GM12878 (cell line): ENCODE results near the gene ANK3. TPM values are rescaled to one million over a fixed set of nuclear protein-coding genes. Genes with fewer than 3 reads are reported as not detected.

Source experiments
- ATAC-seq: fragments of 200-7000 bp; cut with Tn5 transposase; 3 replicates; pipeline ENCODE4 v1.9.1; 2020; ENCODE audit warnings: mild to moderate bottlenecking, moderate library complexity
- BruUV-seq: library from RNA; stranded (reverse); fragments of 400-500 nt; replicated peaks from 2 replicates; lab custom pipeline; 2021; lab: Mats Ljungman, UMichigan
- CTCF ChIA-PET: fragments of 300-600 bp; sonication (Branson Sonifier 250); formaldehyde crosslinking; extraction: SDS; loops from one replicate; lab custom pipeline; 2021; ENCODE audit warnings: inconsistent platforms; lab: Yijun Ruan, JAX
- POLR2A ChIA-PET: fragments of 350-600 bp; formaldehyde crosslinking; extraction: SDS; loops from one replicate; lab custom pipeline; 2021; ENCODE audit warnings: inconsistent platforms; lab: Charles Lee
- RAD21 ChIA-PET: fragments of 300-600 bp; sonication (Branson Sonifier 250); formaldehyde crosslinking; loops from one replicate; lab custom pipeline; 2023; ENCODE audit warnings: antibody characterized with exemption; ENCODE audit not compliant: unreplicated experiment; lab: Charles Lee
- SMC1A ChIA-PET: fragments of 300-600 bp; sonication (Branson Sonifier 250); formaldehyde crosslinking; loops from one replicate; lab custom pipeline; 2023; ENCODE audit not compliant: unreplicated experiment, uncharacterized antibody; lab: Charles Lee
- DNase-seq: peaks from one replicate; pipeline ENCODE4 v3.0.0-alpha.2; 2011; ENCODE audit warnings: low read depth, low spot score
- FAIRE-seq: peaks from 3 replicates; lab custom pipeline; 2011; peaks lifted over from hg19 to GRCh38; lab: Jason Lieb, UNC
- H2AFZ ChIP-seq: 2 replicates; pipeline ENCODE4 v1.6.0; 2011; ENCODE audit warnings: low read depth, low read length, control low read depth; ENCODE audit not compliant: control insufficient read depth
- H3K27ac ChIP-seq: 2 replicates; pipeline ENCODE4 v1.5.1; 2011; ENCODE audit warnings: control low read depth; ENCODE audit not compliant: control insufficient read depth, insufficient read depth
- H3K27me3 ChIP-seq, 2 experiments: replicated peaks in 1 of 2; 2 replicates each; pipeline versions ENCODE4 v1.6.0 to v1.6.1; 2011; ENCODE audit warnings: low read length in 1 of 2; ENCODE audit not compliant: control insufficient read depth in 2 of 2, insufficient read depth in 2 of 2
- H3K36me3 ChIP-seq, 2 experiments: 2 replicates each; pipeline ENCODE4 v1.5.1; 2011; ENCODE audit warnings: low read length in 1 of 2; ENCODE audit not compliant: control insufficient read depth in 2 of 2, insufficient read depth in 2 of 2
- H3K4me1 ChIP-seq: 2 replicates; pipeline ENCODE4 v1.6.1; 2011; ENCODE audit warnings: mild to moderate bottlenecking, low read length, moderate library complexity, mixed read lengths; ENCODE audit not compliant: control insufficient read depth, insufficient read depth
- H3K4me2 ChIP-seq: 2 replicates; pipeline ENCODE4 v1.6.0; 2011; ENCODE audit warnings: control low read depth; ENCODE audit not compliant: control insufficient read depth, insufficient read depth
- H3K4me3 ChIP-seq: fragments of 200-600 bp; sonication (generic); 2 replicates; pipeline ENCODE4 v1.5.1; 2016
- H3K79me2 ChIP-seq: 2 replicates; pipeline ENCODE4 v1.6.0; 2011; ENCODE audit warnings: low read length; ENCODE audit not compliant: control insufficient read depth, insufficient read depth
- H3K9ac ChIP-seq: 2 replicates; pipeline ENCODE4 v1.8.0; 2011; ENCODE audit warnings: low read length, control low read depth, mixed read lengths; ENCODE audit not compliant: control insufficient read depth, insufficient read depth
- H3K9me3 ChIP-seq: replicated peaks from 3 replicates; pipeline ENCODE4 v1.5.1; 2011; ENCODE audit warnings: mild to moderate bottlenecking, low read length; ENCODE audit not compliant: control insufficient read depth, insufficient read depth
- H4K20me1 ChIP-seq: 2 replicates; pipeline ENCODE4 v1.6.0; 2011; ENCODE audit not compliant: control insufficient read depth, insufficient read depth
- BMI1 ChIP-seq: fragments of 450-650 bp; IDR thresholded peaks from 2 replicates; pipeline ENCODE4 v1.6.1; 2016; ENCODE audit warnings: mild to moderate bottlenecking, moderate library complexity, borderline replicate concordance
- CHD1 ChIP-seq: IDR thresholded peaks from 2 replicates; pipeline ENCODE4 v1.6.1; 2012; ENCODE audit warnings: low read depth, low read length, improper control_type of control experiment
- CREM ChIP-seq: IDR thresholded peaks from 2 replicates; pipeline ENCODE4 v1.6.1; 2014; ENCODE audit warnings: antibody characterized with exemption, low read depth
- KDM1A ChIP-seq: fragments of 200-600 bp; sonication (generic); IDR thresholded peaks from 2 replicates; pipeline ENCODE4 v1.6.1; 2016; ENCODE audit warnings: borderline replicate concordance
- MYB ChIP-seq: fragments of 150-350 bp; IDR thresholded peaks from 2 replicates; pipeline ENCODE4 v1.6.1; 2014; ENCODE audit warnings: mild to moderate bottlenecking, low read depth, low read length, borderline replicate concordance
- NFIC ChIP-seq: IDR thresholded peaks from 2 replicates; pipeline ENCODE4 v1.6.1; 2012; ENCODE audit warnings: low read depth, mild to moderate bottlenecking, inconsistent platforms, low read length, moderate library complexity
- NR2C2 ChIP-seq: IDR thresholded peaks from 2 replicates; pipeline ENCODE4 v1.6.1; 2011; ENCODE audit warnings: borderline replicate concordance, low read depth; ENCODE audit not compliant: control insufficient read depth, insufficient read length
- SIX5 ChIP-seq: IDR thresholded peaks from 2 replicates; pipeline ENCODE4 v1.6.1; 2011; ENCODE audit warnings: mild to moderate bottlenecking, low read depth, low read length, moderate library complexity; ENCODE audit not compliant: severe bottlenecking
- STAT3 ChIP-seq: IDR thresholded peaks from 2 replicates; pipeline ENCODE4 v1.6.1; 2011; ENCODE audit warnings: low read depth, low read length, improper control_type of control experiment
- WGBS: methylation state at CpG from one replicate; pipeline ENCODE4 v1.1.6; 2016; ENCODE audit warnings: low lambda C conversion rate; ENCODE audit not compliant: insufficient replicate concordance, insufficient coverage; ENCODE audit errors: missing lambda C conversion rate; 5-methylcytosine and 5-hydroxymethylcytosine counted together
- in situ Hi-C: fragments of 300-500 bp; cut with MboI; formaldehyde crosslinking; loops from 9 replicates; pipeline ENCODE4 v1.14.3; 2018; ENCODE audit warnings: mixed read lengths
- intact Hi-C: fragments of 100-400 bp; cut with micrococcal nuclease; formaldehyde crosslinking; loops from one replicate; pipeline ENCODE4 v1.14.2; 2022; ENCODE audit not compliant: unreplicated experiment
- polyA plus RNA-seq, 11 experiments: library from polyadenylated mRNA; depleted of rRNA in 4 of 11; unstranded in 6 of 11; stranded (reverse) in 5 of 11; fragments of >200 nt; fragmentation: Nextera tagmentation in 4 of 11; fragmentation: Illumina TruSeq in 1 of 11; extraction: Ambion mirVana in 4 of 11; extraction: Trizol in 1 of 11; gene quantifications; 1 replicate in 1 of 11; 2 replicates in 10 of 11; pipeline versions ENCODE4 v1.2.1 to v1.2.3, GENCODE V29; 2011 to 2016; ENCODE audit warnings: inconsistent platforms in 2 of 11, missing spikeins in 2 of 11, low read depth in 1 of 11
- total RNA-seq, 4 experiments: library from RNA; depleted of rRNA in 3 of 4; stranded (reverse); fragments of >200 nt in 3 of 4; fragmentation: Illumina TruSeq in 1 of 4; extraction: Trizol in 1 of 4; gene quantifications; 2 replicates each; pipeline versions ENCODE4 v1.2.1 to v1.2.3, GENCODE V29; 2013 to 2021
- TF ChIP-seq, protein P1 (sequence below): IDR thresholded peaks from 2 replicates; pipeline ENCODE4 v1.6.1; 2012; ENCODE audit warnings: low read depth, low read length, improper control_type of control experiment

ANK3 gene
- total and polyA plus RNA-seq, 10 of the 15 experiments (the other 5 are each of a cell fraction or from before 2014, with no cell fraction given), result 0.06 to 0.82 (median 0.20) TPM; not detected in 2

DNA sequence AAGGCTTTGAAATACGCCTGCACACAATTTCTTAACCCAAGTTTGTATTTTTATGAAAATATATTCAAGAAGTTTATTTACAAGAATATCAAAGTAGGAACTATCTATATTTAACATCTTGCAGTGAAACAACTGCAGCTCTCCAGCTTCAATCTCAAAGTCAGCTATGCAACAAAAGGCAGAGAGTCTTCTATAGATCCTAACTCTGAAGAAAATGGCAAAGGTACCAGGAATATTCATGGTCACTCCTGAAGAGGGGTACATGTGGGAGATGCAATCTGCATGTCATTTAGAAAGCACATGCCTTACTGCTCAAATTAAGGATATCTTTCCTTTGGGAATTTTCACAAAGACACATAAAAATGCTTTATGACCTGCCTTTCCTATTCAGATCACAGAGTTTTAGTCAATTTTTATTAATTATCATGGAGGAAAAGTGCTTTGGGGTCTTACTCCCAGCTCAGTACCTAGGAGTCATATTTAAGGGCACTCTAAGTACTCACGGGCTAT, 1.5 kb downstream of the ANK3 start (continued):
- no peak for TF ChIP-seq CREM
- no peak for TF ChIP-seq KDM1A
- TF ChIP-seq CHD1, result no peak

- RAD21 ChIA-PET, result no interaction called here
- 90% methylated on average over 2 of the region's 2 CpGs for WGBS
- no peak overlapping the region for H3K9ac ChIP-seq
- no peaks in the 10 kb centered on the region for H4K20me1 ChIP-seq
- H3K4me1 ChIP-seq, result no peaks in the 10 kb centered on the region
- H3K36me3 ChIP-seq, result no peaks in the 10 kb centered on the region
- FAIRE-seq (peak; percentile 76), DNase-seq (no peak), ATAC-seq (no peak)
- BruUV-seq, result no TSS peak
- no peak overlapping the region for H3K27ac ChIP-seq
- no peaks in the 10 kb centered on the region for H3K79me2 ChIP-seq
- no peak overlapping the region for H3K4me2 ChIP-seq
- SMC1A ChIA-PET, result interaction anchor here (1.6 kb wide), 1 partner anchor 11 kb away, joined by 5 read pairs; no protein-coding TSS in a partner anchor
- POLR2A ChIA-PET, result no interaction called here
- H3K4me3 ChIP-seq, result no peak overlapping the region
- no peaks in the 10 kb centered on the region for H3K27me3 ChIP-seq
- intact Hi-C loops (no loop called here), in situ Hi-C loops (no loop called here)
- CTCF ChIA-PET, result interaction anchor here (1.5 kb wide), 2 partner anchors 22 to 46 kb away, joined by 3 read pairs; no protein-coding TSS in a partner anchor
- no peak overlapping the region for H2AFZ ChIP-seq
- TF ChIP-seq STAT3 (no peak), NFIC (no peak), MYB (no peak), SIX5 (no peak), NR2C2 (no peak), BMI1 (no peak), CREM (no peak)
- TF ChIP-seq, protein P1, sequence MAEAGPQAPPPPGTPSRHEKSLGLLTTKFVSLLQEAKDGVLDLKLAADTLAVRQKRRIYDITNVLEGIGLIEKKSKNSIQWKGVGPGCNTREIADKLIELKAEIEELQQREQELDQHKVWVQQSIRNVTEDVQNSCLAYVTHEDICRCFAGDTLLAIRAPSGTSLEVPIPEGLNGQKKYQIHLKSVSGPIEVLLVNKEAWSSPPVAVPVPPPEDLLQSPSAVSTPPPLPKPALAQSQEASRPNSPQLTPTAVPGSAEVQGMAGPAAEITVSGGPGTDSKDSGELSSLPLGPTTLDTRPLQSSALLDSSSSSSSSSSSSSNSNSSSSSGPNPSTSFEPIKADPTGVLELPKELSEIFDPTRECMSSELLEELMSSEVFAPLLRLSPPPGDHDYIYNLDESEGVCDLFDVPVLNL, result no peak
- no peaks in the 10 kb centered on the region for H3K9me3 ChIP-seq
Observed at GRCh38 chr10:60387531-60387930, 2.1 kb downstream of the ANK3 start.
